Liver (tissue), 9 donors: ENCODE results near the gene PRKN. TPM values are rescaled to one million over a fixed set of nuclear protein-coding genes. Genes with fewer than 3 reads are reported as not detected.

ENCODE experiments used
- DNase-seq: peaks from one replicate; pipeline ENCODE4 v3.0.0-alpha.2; 2017; ENCODE audit warnings: low spot score
- H3K27ac ChIP-seq, 2 donors: one replicate each; pipeline ENCODE4 v1.7.0; 2013; ENCODE audit warnings: inconsistent platforms in 2 of 2, low read length in 2 of 2, control low read depth in 1 of 2, low read depth in 1 of 2, mild to moderate bottlenecking in 1 of 2
- H3K27me3 ChIP-seq, 4 donors: one replicate each; pipeline versions ENCODE4 v1.6.1 to v1.7.0; 2013; ENCODE audit warnings: low read length in 3 of 4, inconsistent platforms in 1 of 4, mild to moderate bottlenecking in 1 of 4, moderate library complexity in 1 of 4; ENCODE audit not compliant: control insufficient read depth in 4 of 4, insufficient read depth in 4 of 4
- H3K36me3 ChIP-seq, 4 donors: one replicate each; pipeline versions ENCODE4 v1.6.1 to v1.7.0; 2013; ENCODE audit warnings: low read length in 3 of 4, mild to moderate bottlenecking in 3 of 4, low read depth in 1 of 4, moderate library complexity in 1 of 4; ENCODE audit not compliant: control insufficient read depth in 4 of 4, insufficient read depth in 3 of 4
- H3K4me1 ChIP-seq, 4 donors: one replicate each; pipeline versions ENCODE4 v1.6.1 to v1.7.0; 2013; ENCODE audit warnings: low read length in 3 of 4, mild to moderate bottlenecking in 3 of 4, moderate library complexity in 1 of 4; ENCODE audit not compliant: control insufficient read depth in 4 of 4, insufficient read depth in 4 of 4
- H3K4me3 ChIP-seq, 3 donors: one replicate each; pipeline versions ENCODE4 v1.6.1 to v1.7.0; 2013; ENCODE audit warnings: low read length in 3 of 3, control low read depth in 1 of 3, low read depth in 1 of 3, mild to moderate bottlenecking in 1 of 3
- H3K9ac ChIP-seq, 2 donors: one replicate each; pipeline ENCODE4 v1.7.0; 2013; ENCODE audit warnings: low read length in 2 of 2, mild to moderate bottlenecking in 2 of 2, moderate library complexity in 2 of 2, control low read depth in 1 of 2, low read depth in 1 of 2
- H3K9me3 ChIP-seq, 4 donors: one replicate each; pipeline versions ENCODE4 v1.6.1 to v1.7.0; 2013; ENCODE audit warnings: low read length in 3 of 4; ENCODE audit not compliant: control insufficient read depth in 4 of 4
- CTCF ChIP-seq: fragments of 150-350 bp; IDR thresholded peaks from 2 replicates; pipeline ENCODE4 v1.5.1; 2017; ENCODE audit warnings: improper control_type of control experiment, low read depth, low read length; ENCODE audit not compliant: missing input control
- EGR1 ChIP-seq, 2 donors: IDR thresholded peaks; 2 replicates each; pipeline ENCODE4 v1.6.1; 2016 to 2018; ENCODE audit warnings: antibody characterized with exemption in 2 of 2, low read depth in 2 of 2
- FOXA1 ChIP-seq: IDR thresholded peaks from 2 replicates; pipeline ENCODE4 v1.6.1; 2016; ENCODE audit warnings: antibody characterized with exemption
- FOXA2 ChIP-seq: IDR thresholded peaks from 2 replicates; pipeline ENCODE4 v1.6.1; 2016; ENCODE audit warnings: antibody characterized with exemption
- GABPA ChIP-seq, 2 donors: IDR thresholded peaks in 1 of 2; conservative IDR thresholded peaks in 1 of 2; 2 replicates each; pipeline ENCODE4 v1.6.1; 2016; ENCODE audit warnings: antibody characterized with exemption in 2 of 2, mild to moderate bottlenecking in 1 of 2, moderate library complexity in 1 of 2
- HNF4A ChIP-seq, 2 donors: conservative IDR thresholded peaks; 2 replicates each; pipeline ENCODE4 v1.6.1; 2016; ENCODE audit warnings: antibody characterized with exemption in 2 of 2, mild to moderate bottlenecking in 2 of 2
- JUND ChIP-seq, 2 donors: IDR thresholded peaks; 2 replicates each; pipeline ENCODE4 v1.6.1; 2016; ENCODE audit warnings: antibody characterized with exemption in 2 of 2
- MAX ChIP-seq: IDR thresholded peaks from 2 replicates; pipeline ENCODE4 v1.6.1; 2016; ENCODE audit warnings: antibody characterized with exemption
- NR2F2 ChIP-seq: IDR thresholded peaks from 2 replicates; pipeline ENCODE4 v1.6.1; 2016; ENCODE audit warnings: antibody characterized with exemption
- REST ChIP-seq: IDR thresholded peaks from 2 replicates; pipeline ENCODE4 v1.6.1; 2016; ENCODE audit warnings: antibody characterized with exemption, mild to moderate bottlenecking
- SP1 ChIP-seq: IDR thresholded peaks from 2 replicates; pipeline ENCODE4 v1.6.1; 2018; ENCODE audit warnings: antibody characterized with exemption, mild to moderate bottlenecking
- TAF1 ChIP-seq: conservative IDR thresholded peaks from 2 replicates; pipeline ENCODE4 v1.6.1; 2016; ENCODE audit warnings: antibody characterized with exemption, mild to moderate bottlenecking
- YY1 ChIP-seq: IDR thresholded peaks from 2 replicates; pipeline ENCODE4 v1.6.1; 2016; ENCODE audit warnings: antibody characterized with exemption, mild to moderate bottlenecking
- ZBTB33 ChIP-seq: IDR thresholded peaks from 2 replicates; pipeline ENCODE4 v1.6.1; 2016; ENCODE audit warnings: antibody characterized with exemption
- WGBS: extraction: QIAGEN DNeasy Blood & Tissue Kit; methylation state at CpG from one replicate; pipeline ENCODE4 v1.1.7; 2013; 5-methylcytosine and 5-hydroxymethylcytosine counted together
- polyA plus RNA-seq, 2 donors: library from polyadenylated mRNA; stranded (reverse) in 1 of 2; unstranded in 1 of 2; fragments of 200-250 nt in 1 of 2; fragments of >200 nt in 1 of 2; fragmentation: Nextera tagmentation in 1 of 2; extraction: Ambion mirVana in 1 of 2; gene quantifications; one replicate each; pipeline versions ENCODE4 v1.2.1 to v1.2.3, GENCODE V29; 2013 to 2015
- total RNA-seq, 2 donors: library from RNA; depleted of rRNA; stranded (reverse); fragments of >200 nt; gene quantifications; one replicate each; pipeline ENCODE4 v1.2.3, GENCODE V29; 2014
- donor health status: healthy.
- donor health status: healthy.
- donor health status: healthy.
- donor health status: healthy.
- donor health status: healthy.

The PRKN gene
- total and polyA plus RNA-seq, 4 donors: 0.47 to 4.1 (median 3.2) TPM

- 90% methylated on average over 4 of the region's 4 CpGs for WGBS
- Histone ChIP-seq H3K27me3 (no peaks in the 10 kb centered on the region), H3K27ac (no peak overlapping the region), H3K4me3 (no peak overlapping the region), H3K9ac (no peak overlapping the region), H3K36me3 (no peaks in the 10 kb centered on the region), H3K4me1 (no peaks in the 10 kb centered on the region), H3K9me3 (peaks cover 0 to 3% (median 0%) of the 10 kb centered on the region in 4 donors)
- no peak for TF ChIP-seq GABPA (IDR thresholded peaks at IDR 0.05 in 1 of 2, conservative IDR thresholded peaks at IDR 0.05 in 1 of 2)
- no peak for DNase-seq
Measured at GRCh38 chr6:162068340-162068739, 659.2 kb downstream of the PRKN start.

GRCh38 chr6:162063666-162064065 lies 663.9 kb downstream of the PRKN start:
- TF ChIP-seq NR2F2 (no peak), MAX (no peak), TAF1 (no peak), HNF4A (conservative IDR thresholded peaks at IDR 0.05) (no peak), JUND (IDR thresholded peaks at IDR 0.05) (no peak), FOXA2 (no peak), ZBTB33 (no peak), SP1 (no peak), FOXA1 (no peak), CTCF (no peak), EGR1 (IDR thresholded peaks at IDR 0.05; ENCODE audit: low read depth in 2 of 2) (no peak), YY1 (no peak), REST (no peak)
- Histone ChIP-seq H3K9me3 (peaks cover 0 to 3% (median 0%) of the 10 kb centered on the region in 4 donors), H3K36me3 (no peaks in the 10 kb centered on the region), H3K27me3 (no peaks in the 10 kb centered on the region), H3K4me3 (no peak overlapping the region), H3K27ac (no peak overlapping the region), H3K9ac (no peak overlapping the region), H3K4me1 (peaks cover 0 to 3% (median under 1%) of the 10 kb centered on the region in 4 donors)
- DNase-seq: no peak
- 96% methylated on average over 9 of the region's 9 CpGs for WGBS
